ENCODE measurements around the gene TMEM245. TPM values are rescaled to one million over a fixed set of nuclear protein-coding genes. Genes with fewer than 3 reads are reported as not detected.

Gene TMEM245
- total RNA-seq, 1 experiment from 2014 or later = 54.0 TPM

GRCh38 chr9:109047259-109047658, 72.5 kb downstream of the TMEM245 start:
- Histone ChIP-seq H3K27me3 (ENCODE audit: control insufficient read depth, insufficient read depth, low read length) (no peaks in the 10 kb centered on the region), H3K4me1 (ENCODE audit: control insufficient read depth, insufficient read depth, low read length) (no peaks in the 10 kb centered on the region), H3K36me3 (ENCODE audit: control insufficient read depth, insufficient read depth, low read length) (peaks cover 27% of the 10 kb centered on the region), H3K27ac (ENCODE audit: low read length) (no peak overlapping the region), H3K4me3 (ENCODE audit: low read depth in 2 of 2, low read length in 2 of 2) (no peak overlapping the region), H3K9me3 (ENCODE audit: control insufficient read depth, insufficient read depth, low read depth, low read length) (no peaks in the 10 kb centered on the region)
- ChIA-PET POLR2A (no interaction called here), CTCF (no interaction called here)
- intact Hi-C loops (cut with micrococcal nuclease; ENCODE audit: unreplicated experiment) (no loop called here), in situ Hi-C loops (cut with HindIII; ENCODE audit: low pct_unique_long_range_greater_than_20kb, low sequenced_read_pairs) (no loop called here)
- BruUV-seq (replicated peaks) = no TSS peak
- ATAC-seq (no peak), DNase-seq (ENCODE audit: low read depth, low spot score) (no peak)
- TF ChIP-seq CTCF (IDR thresholded peaks at IDR 0.05) (no peak), TCF7L2 (IDR thresholded peaks at IDR 0.05; ENCODE audit: low read depth, low read length) (no peak), REST (IDR thresholded peaks at IDR 0.05; ENCODE audit: insufficient read depth in 1 of 2, low read depth in 2 of 2, low read length in 1 of 2) (no peak), POLR2AphosphoS5 (IDR thresholded peaks at IDR 0.05; ENCODE audit: low read depth, low read length) (no peak), SIN3A (IDR thresholded peaks at IDR 0.05; ENCODE audit: borderline replicate concordance, insufficient read depth, low read depth, low read length) (no peak)

- no peak for ATAC-seq
- intact Hi-C loops (cut with micrococcal nuclease; ENCODE audit: unreplicated experiment) = no loop called here
- BruUV-seq (replicated peaks) = no TSS peak
- no peaks in the 10 kb centered on the region for H3K9me3 ChIP-seq (ENCODE audit: control insufficient read depth, insufficient read depth, low read depth, low read length)
- ChIA-PET CTCF (no interaction called here), POLR2A (no interaction called here)
- in situ Hi-C loops (cut with HindIII; ENCODE audit: low pct_unique_long_range_greater_than_20kb, low sequenced_read_pairs) = no loop called here
- H3K27me3 ChIP-seq (ENCODE audit: control insufficient read depth, insufficient read depth, low read length) = no peaks in the 10 kb centered on the region
- H3K4me3 ChIP-seq (ENCODE audit: low read depth in 2 of 2, low read length in 2 of 2) = no peak overlapping the region
- peaks cover 25% of the 10 kb centered on the region for H3K36me3 ChIP-seq (ENCODE audit: control insufficient read depth, insufficient read depth, low read length)
- H3K4me1 ChIP-seq (ENCODE audit: control insufficient read depth, insufficient read depth, low read length) = no peaks in the 10 kb centered on the region
- TF ChIP-seq CTCF (IDR thresholded peaks at IDR 0.05) (no peak), TCF7L2 (IDR thresholded peaks at IDR 0.05; ENCODE audit: low read depth, low read length) (no peak), REST (IDR thresholded peaks at IDR 0.05; ENCODE audit: insufficient read depth in 1 of 2, low read depth in 2 of 2, low read length in 1 of 2) (no peak), POLR2AphosphoS5 (IDR thresholded peaks at IDR 0.05; ENCODE audit: low read depth, low read length) (no peak), SIN3A (IDR thresholded peaks at IDR 0.05; ENCODE audit: borderline replicate concordance, insufficient read depth, low read depth, low read length) (no peak)
- DNase-seq (ENCODE audit: low read depth, low spot score) = no peak
- no peak overlapping the region for H3K27ac ChIP-seq (ENCODE audit: low read length)
Measured at GRCh38 chr9:109046346-109046745, 73.4 kb downstream of the TMEM245 start.

Data from Panc1 (cell line).